K562 (cell line): ENCODE data around the gene RBPMS2. TPM values are rescaled to one million over a fixed set of nuclear protein-coding genes. Genes with fewer than 3 reads are reported as not detected.
A peak's percentile ranks its signal among the peaks of the same experiment; 100 is the strongest.

Experiments
- BDP1 ChIP-seq: IDR thresholded peaks from 3 replicates; pipeline ENCODE4 v1.6.1; 2011; ENCODE audit not compliant: insufficient read length, insufficient read depth
- BRD9 ChIP-seq: fragments of 450-650 bp; IDR thresholded peaks from 2 replicates; pipeline ENCODE4 v1.6.1; 2018; ENCODE audit warnings: low read depth; ENCODE audit not compliant: partially characterized antibody
- CBX2 ChIP-seq: fragments of 200-600 bp; sonication (generic); IDR thresholded peaks from one replicate; pipeline ENCODE4 v1.6.1; 2012; ENCODE audit warnings: mild to moderate bottlenecking, low read length, inconsistent platforms; ENCODE audit not compliant: insufficient read depth, poor library complexity, severe bottlenecking
- DNMT1 ChIP-seq: fragments of 450-650 bp; IDR thresholded peaks from 2 replicates; pipeline ENCODE4 v1.6.1; 2016; ENCODE audit warnings: antibody characterized with exemption, mild to moderate bottlenecking
- ELF4 ChIP-seq: fragments of 450-650 bp; formaldehyde crosslinking; IDR thresholded peaks from 2 replicates; pipeline ENCODE4 v1.4.0; 2022; ENCODE audit warnings: missing genetic modification characterization
- FOXM1 ChIP-seq, 2 experiments: fragments of 450-650 bp in 1 of 2; sonication (generic) in 1 of 2; formaldehyde crosslinking in 1 of 2; IDR thresholded peaks; 2 replicates each; pipeline versions ENCODE4 v1.6.1 to v1.9.0; 2017 to 2022; ENCODE audit warnings: low read depth in 2 of 2, mild to moderate bottlenecking in 2 of 2, missing genetic modification reagents in 1 of 2, moderate library complexity in 1 of 2
- JUN ChIP-seq, 2 experiments: sonication (generic) in 1 of 2; formaldehyde crosslinking in 1 of 2; IDR thresholded peaks; 2 replicates each; pipeline versions ENCODE4 v1.6.1 to v1.8.0; 2012 to 2022; ENCODE audit warnings: borderline replicate concordance in 2 of 2, mild to moderate bottlenecking in 2 of 2, improper control_type of control experiment in 1 of 2, low read depth in 1 of 2, low read length in 1 of 2, missing genetic modification reagents in 1 of 2
- KDM4B ChIP-seq, 2 experiments: fragments of 450-650 bp in 1 of 2; sonication (generic) in 1 of 2; IDR thresholded peaks; 2 replicates each; pipeline ENCODE4 v1.6.1; 2016 to 2017; ENCODE audit warnings: borderline replicate concordance in 2 of 2, antibody characterized with exemption in 1 of 2, low read depth in 1 of 2, mild to moderate bottlenecking in 1 of 2
- NR1H2 ChIP-seq: sonication (generic); formaldehyde crosslinking; IDR thresholded peaks from 2 replicates; pipeline ENCODE4 v1.4.0; 2020; ENCODE audit warnings: mild to moderate bottlenecking, missing genetic modification reagents
- SAFB ChIP-seq: fragments of 200-400 bp; formaldehyde crosslinking; IDR thresholded peaks from 2 replicates; pipeline ENCODE4 v1.6.1; 2017; ENCODE audit warnings: low read depth, low read length, borderline replicate concordance
- SAP30 ChIP-seq: fragments of 200-600 bp; sonication (generic); IDR thresholded peaks from 2 replicates; pipeline ENCODE4 v1.6.1; 2012; ENCODE audit warnings: borderline replicate concordance, low read depth, mild to moderate bottlenecking, moderate library complexity, low read length, control low read depth, inconsistent platforms; ENCODE audit not compliant: insufficient read depth, poor library complexity, severe bottlenecking
- polyA plus RNA-seq, 8 experiments: library from polyadenylated mRNA; depleted of rRNA in 4 of 8; stranded (reverse) in 5 of 8; unstranded in 3 of 8; fragments of >200 nt; fragmentation: Nextera tagmentation in 2 of 8; fragmentation: Illumina TruSeq in 1 of 8; extraction: Ambion mirVana in 2 of 8; extraction: Trizol in 1 of 8; gene quantifications; 2 replicates each; pipeline versions ENCODE4 v1.2.1 to v1.2.3, GENCODE V29; 2011 to 2014; ENCODE audit warnings: inconsistent platforms in 1 of 8, missing spikeins in 1 of 8
- total RNA-seq, 7 experiments: library from RNA; depleted of rRNA in 6 of 7; stranded (reverse); fragments of >200 nt in 6 of 7; fragmentation: Illumina TruSeq in 2 of 7; extraction: Trizol in 2 of 7; gene quantifications; 2 replicates each; pipeline versions ENCODE4 v1.2.1 to v1.2.3, GENCODE V29; 2011 to 2021; ENCODE audit warnings: low replicate concordance in 1 of 7
- TF ChIP-seq, protein P1 (sequence below): fragments of 250-450 bp; sonication (Bioruptor Pico); IDR thresholded peaks from 2 replicates; pipeline ENCODE4 v1.4.0; 2020; ENCODE audit warnings: mild to moderate bottlenecking
- TF ChIP-seq, protein P2 (sequence below): fragments of 200-800 bp; sonication (Bioruptor generic); IDR thresholded peaks from 2 replicates; pipeline ENCODE4 v1.6.1; 2017; ENCODE audit warnings: missing genetic modification characterization, missing compliant biosample characterization
- TF ChIP-seq, protein P3 (sequence below): fragments of 450-650 bp; formaldehyde crosslinking; IDR thresholded peaks from 2 replicates; pipeline ENCODE4 v1.4.0; 2020; ENCODE audit warnings: mild to moderate bottlenecking, mixed read lengths
- TF ChIP-seq, protein P4 (sequence below): fragments of 250-450 bp; sonication (Bioruptor Pico); IDR thresholded peaks from 2 replicates; pipeline ENCODE4 v1.4.0; 2020

RBPMS2 gene
- total and polyA plus RNA-seq, 9 of the 15 experiments (the other 6 are each of a cell fraction or from before 2014, with no cell fraction given): 0.11 to 2.6 (median 0.37) TPM; not detected in 1

DNA sequence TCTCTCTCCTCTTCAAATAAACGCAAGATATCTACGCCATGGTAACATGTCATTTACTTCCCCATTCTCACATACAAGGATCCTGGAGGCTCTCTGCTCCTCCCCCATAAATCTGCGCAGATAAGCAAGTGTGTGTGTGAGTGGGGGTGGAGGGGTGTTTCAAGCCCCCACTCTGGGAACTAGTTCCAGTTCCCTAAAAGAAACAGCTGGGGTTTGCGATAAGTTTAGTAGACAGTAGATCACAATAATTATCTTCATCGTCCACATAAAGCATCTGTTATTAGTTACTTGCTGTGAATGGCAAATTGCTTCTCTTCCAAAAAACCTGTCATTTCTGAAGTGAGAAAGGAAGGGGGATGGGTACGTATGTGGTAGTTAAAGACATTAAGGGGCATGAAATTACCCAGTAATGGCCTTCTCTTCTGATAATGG, 79.8 kb downstream of the RBPMS2 start (continued):
- TF ChIP-seq SAFB (no peak), NR1H2 (no peak), JUN (IDR thresholded peaks at IDR 0.05; ENCODE audit: borderline replicate concordance, low read depth, low read length) (peak; percentile 56; the same call in 1 of the 2 replicates), JUN (CRISPR knock-in tag; IDR thresholded peaks at IDR 0.05; ENCODE audit: borderline replicate concordance) (no peak), SAP30 (no peak), KDM4B (IDR thresholded peaks at IDR 0.05; ENCODE audit: borderline replicate concordance in 2 of 2, low read depth in 1 of 2) (peak in 1 of 2 experiments; percentile 69; a peak in 1 of 4 replicates), FOXM1 (IDR thresholded peaks at IDR 0.05; ENCODE audit: low read depth) (peak; percentile 97), FOXM1 (CRISPR knock-in tag; IDR thresholded peaks at IDR 0.05; ENCODE audit: low read depth) (no peak), ELF4 (CRISPR knock-in tag) (peak; percentile 92), DNMT1 (no peak), CBX2 (no peak), BDP1 (no peak), BRD9 (peak; percentile 66)
- TF ChIP-seq, protein P1, sequence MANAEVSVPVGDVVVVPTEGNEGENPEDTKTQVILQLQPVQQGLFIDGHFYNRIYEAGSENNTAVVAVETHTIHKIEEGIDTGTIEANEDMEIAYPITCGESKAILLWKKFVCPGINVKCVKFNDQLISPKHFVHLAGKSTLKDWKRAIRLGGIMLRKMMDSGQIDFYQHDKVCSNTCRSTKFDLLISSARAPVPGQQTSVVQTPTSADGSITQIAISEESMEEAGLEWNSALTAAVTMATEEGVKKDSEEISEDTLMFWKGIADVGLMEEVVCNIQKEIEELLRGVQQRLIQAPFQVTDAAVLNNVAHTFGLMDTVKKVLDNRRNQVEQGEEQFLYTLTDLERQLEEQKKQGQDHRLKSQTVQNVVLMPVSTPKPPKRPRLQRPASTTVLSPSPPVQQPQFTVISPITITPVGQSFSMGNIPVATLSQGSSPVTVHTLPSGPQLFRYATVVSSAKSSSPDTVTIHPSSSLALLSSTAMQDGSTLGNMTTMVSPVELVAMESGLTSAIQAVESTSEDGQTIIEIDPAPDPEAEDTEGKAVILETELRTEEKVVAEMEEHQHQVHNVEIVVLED (CRISPR knock-in tag): peak; percentile 52
- TF ChIP-seq, protein P2, sequence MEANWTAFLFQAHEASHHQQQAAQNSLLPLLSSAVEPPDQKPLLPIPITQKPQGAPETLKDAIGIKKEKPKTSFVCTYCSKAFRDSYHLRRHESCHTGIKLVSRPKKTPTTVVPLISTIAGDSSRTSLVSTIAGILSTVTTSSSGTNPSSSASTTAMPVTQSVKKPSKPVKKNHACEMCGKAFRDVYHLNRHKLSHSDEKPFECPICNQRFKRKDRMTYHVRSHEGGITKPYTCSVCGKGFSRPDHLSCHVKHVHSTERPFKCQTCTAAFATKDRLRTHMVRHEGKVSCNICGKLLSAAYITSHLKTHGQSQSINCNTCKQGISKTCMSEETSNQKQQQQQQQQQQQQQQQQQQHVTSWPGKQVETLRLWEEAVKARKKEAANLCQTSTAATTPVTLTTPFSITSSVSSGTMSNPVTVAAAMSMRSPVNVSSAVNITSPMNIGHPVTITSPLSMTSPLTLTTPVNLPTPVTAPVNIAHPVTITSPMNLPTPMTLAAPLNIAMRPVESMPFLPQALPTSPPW (CRISPR knock-in tag): peak; percentile 99
- TF ChIP-seq, protein P3, sequence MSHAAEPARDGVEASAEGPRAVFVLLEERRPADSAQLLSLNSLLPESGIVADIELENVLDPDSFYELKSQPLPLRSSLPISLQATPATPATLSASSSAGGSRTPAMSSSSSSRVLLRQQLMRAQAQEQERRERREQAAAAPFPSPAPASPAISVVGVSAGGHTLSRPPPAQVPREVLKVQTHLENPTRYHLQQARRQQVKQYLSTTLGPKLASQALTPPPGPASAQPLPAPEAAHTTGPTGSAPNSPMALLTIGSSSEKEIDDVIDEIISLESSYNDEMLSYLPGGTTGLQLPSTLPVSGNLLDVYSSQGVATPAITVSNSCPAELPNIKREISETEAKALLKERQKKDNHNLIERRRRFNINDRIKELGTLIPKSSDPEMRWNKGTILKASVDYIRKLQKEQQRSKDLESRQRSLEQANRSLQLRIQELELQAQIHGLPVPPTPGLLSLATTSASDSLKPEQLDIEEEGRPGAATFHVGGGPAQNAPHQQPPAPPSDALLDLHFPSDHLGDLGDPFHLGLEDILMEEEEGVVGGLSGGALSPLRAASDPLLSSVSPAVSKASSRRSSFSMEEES (CRISPR knock-in tag): no peak; the same call in 1 of the 2 replicates
- TF ChIP-seq, protein P4, sequence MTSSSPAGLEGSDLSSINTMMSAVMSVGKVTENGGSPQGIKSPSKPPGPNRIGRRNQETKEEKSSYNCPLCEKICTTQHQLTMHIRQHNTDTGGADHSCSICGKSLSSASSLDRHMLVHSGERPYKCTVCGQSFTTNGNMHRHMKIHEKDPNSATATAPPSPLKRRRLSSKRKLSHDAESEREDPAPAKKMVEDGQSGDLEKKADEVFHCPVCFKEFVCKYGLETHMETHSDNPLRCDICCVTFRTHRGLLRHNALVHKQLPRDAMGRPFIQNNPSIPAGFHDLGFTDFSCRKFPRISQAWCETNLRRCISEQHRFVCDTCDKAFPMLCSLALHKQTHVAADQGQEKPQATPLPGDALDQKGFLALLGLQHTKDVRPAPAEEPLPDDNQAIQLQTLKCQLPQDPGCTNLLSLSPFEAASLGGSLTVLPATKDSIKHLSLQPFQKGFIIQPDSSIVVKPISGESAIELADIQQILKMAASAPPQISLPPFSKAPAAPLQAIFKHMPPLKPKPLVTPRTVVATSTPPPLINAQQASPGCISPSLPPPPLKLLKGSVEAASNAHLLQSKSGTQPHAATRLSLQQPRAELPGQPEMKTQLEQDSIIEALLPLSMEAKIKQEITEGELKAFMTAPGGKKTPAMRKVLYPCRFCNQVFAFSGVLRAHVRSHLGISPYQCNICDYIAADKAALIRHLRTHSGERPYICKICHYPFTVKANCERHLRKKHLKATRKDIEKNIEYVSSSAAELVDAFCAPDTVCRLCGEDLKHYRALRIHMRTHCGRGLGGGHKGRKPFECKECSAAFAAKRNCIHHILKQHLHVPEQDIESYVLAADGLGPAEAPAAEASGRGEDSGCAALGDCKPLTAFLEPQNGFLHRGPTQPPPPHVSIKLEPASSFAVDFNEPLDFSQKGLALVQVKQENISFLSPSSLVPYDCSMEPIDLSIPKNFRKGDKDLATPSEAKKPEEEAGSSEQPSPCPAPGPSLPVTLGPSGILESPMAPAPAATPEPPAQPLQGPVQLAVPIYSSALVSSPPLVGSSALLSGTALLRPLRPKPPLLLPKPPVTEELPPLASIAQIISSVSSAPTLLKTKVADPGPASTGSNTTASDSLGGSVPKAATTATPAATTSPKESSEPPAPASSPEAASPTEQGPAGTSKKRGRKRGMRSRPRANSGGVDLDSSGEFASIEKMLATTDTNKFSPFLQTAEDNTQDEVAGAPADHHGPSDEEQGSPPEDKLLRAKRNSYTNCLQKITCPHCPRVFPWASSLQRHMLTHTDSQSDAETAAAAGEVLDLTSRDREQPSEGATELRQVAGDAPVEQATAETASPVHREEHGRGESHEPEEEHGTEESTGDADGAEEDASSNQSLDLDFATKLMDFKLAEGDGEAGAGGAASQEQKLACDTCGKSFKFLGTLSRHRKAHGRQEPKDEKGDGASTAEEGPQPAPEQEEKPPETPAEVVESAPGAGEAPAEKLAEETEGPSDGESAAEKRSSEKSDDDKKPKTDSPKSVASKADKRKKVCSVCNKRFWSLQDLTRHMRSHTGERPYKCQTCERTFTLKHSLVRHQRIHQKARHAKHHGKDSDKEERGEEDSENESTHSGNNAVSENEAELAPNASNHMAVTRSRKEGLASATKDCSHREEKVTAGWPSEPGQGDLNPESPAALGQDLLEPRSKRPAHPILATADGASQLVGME (CRISPR knock-in tag): no peak
